Omental fat pad (tissue), 4 donors: ENCODE results near the gene ZNF524. TPM values are rescaled to one million over a fixed set of nuclear protein-coding genes. Genes with fewer than 3 reads are reported as not detected.

Source experiments
- ATAC-seq: fragments of 150-250 bp; one replicate; pipeline ENCODE4 v1.9.1; 2016; ENCODE audit warnings: mild to moderate bottlenecking, moderate library complexity; ENCODE audit not compliant: low FRiP score
- DNase-seq: peaks from one replicate; pipeline ENCODE4 v3.0.0-alpha.2; 2019; ENCODE audit warnings: low spot score
- CTCF ChIP-seq, 3 donors: fragments of 450-650 bp; IDR thresholded peaks; one replicate each; pipeline ENCODE4 v1.5.1; 2016 to 2017; ENCODE audit warnings: antibody characterized with exemption in 3 of 3, mild to moderate bottlenecking in 3 of 3, moderate library complexity in 2 of 3
- total RNA-seq, 4 donors: library from RNA; depleted of rRNA; stranded (reverse); fragments of >200 nt; gene quantifications; one replicate each; pipeline ENCODE4 v1.1.0, GENCODE V29; 2016

Gene ZNF524
- total RNA-seq, 4 donors from 2014 or later = 15.6 to 27.5 (median 17.4) TPM

GRCh38 chr19:55650602-55651230, 50.6 kb downstream of the ZNF524 start:
- DNase-seq (no peak), ATAC-seq (no peak)
- TF ChIP-seq CTCF (IDR thresholded peaks at IDR 0.05) = no peak

- no peak for DNase-seq
- TF ChIP-seq CTCF (IDR thresholded peaks at IDR 0.05) = no peak
- ATAC-seq = no peak
Measured at GRCh38 chr19:55651236-55651635, 51.1 kb downstream of the ZNF524 start.

GRCh38 chr19:55652311-55653128, 52.4 kb downstream of the ZNF524 start:
- DNase-seq = no peak
- no peak for TF ChIP-seq CTCF (IDR thresholded peaks at IDR 0.05)
- no peak for ATAC-seq

Other genes starting within 250 kb of the ZNF524 start
- gene COX6B2, start 245.6 kb upstream of the ZNF524 start, total RNA-seq = under 1 TPM in 1 of 4 donors, not detected in 3; 0.56 TPM
- gene GARIN5B, start 237.0 kb upstream of the ZNF524 start, total RNA-seq = under 1 TPM in 1 of 4 donors, not detected in 3; 0.09 TPM
- gene IL11, start 229.8 kb upstream of the ZNF524 start, total RNA-seq = 1 to 10 TPM in 1 of 4 donors, under 1 TPM in 1, not detected in 2; 0.28 to 1.2 TPM
- not detected for gene TMEM190, start 223.5 kb upstream of the ZNF524 start, total RNA-seq
- gene TMEM238, start 216.0 kb upstream of the ZNF524 start, total RNA-seq = 1 to 10 TPM in 3 of 4 donors, not detected in 1; 1.5 to 1.7 (median 1.6) TPM
- 100 to 1,000 TPM; 490 to 747 (median 555) TPM for gene RPL28, start 214.4 kb upstream of the ZNF524 start, total RNA-seq
- gene UBE2S, start 192.5 kb upstream of the ZNF524 start, total RNA-seq = 10 to 100 TPM in 2 of 4 donors, 1 to 10 TPM in 2; 7.4 to 25.6 (median 13.0) TPM
- gene SHISA7, start 157.0 kb upstream of the ZNF524 start, total RNA-seq = not detected
- gene ISOC2, start 138.6 kb upstream of the ZNF524 start, total RNA-seq = 10 to 100 TPM; 52.5 to 96.8 (median 62.5) TPM
- gene C19orf85, start 135.5 kb upstream of the ZNF524 start, total RNA-seq = not detected
- gene ZNF628, start 123.7 kb upstream of the ZNF524 start, total RNA-seq = 1 to 10 TPM; 1.7 to 6.4 (median 2.6) TPM
- 1 to 10 TPM; 2.3 to 4.6 (median 2.6) TPM for gene NAT14, start 115.1 kb upstream of the ZNF524 start, total RNA-seq
- 1 to 10 TPM; 1.6 to 6.1 (median 3.5) TPM for gene SSC5D, start 111.9 kb upstream of the ZNF524 start, total RNA-seq
- under 1 TPM in 1 of 4 donors, not detected in 3; 0.56 TPM for gene SBK2, start 63.2 kb upstream of the ZNF524 start, total RNA-seq
- 1 to 10 TPM in 1 of 4 donors, under 1 TPM in 2, not detected in 1; 0.36 to 1.5 (median 0.79) TPM for gene SBK3, start 54.7 kb upstream of the ZNF524 start, total RNA-seq
- 1 to 10 TPM; 1.3 to 4.0 (median 2.3) TPM for gene ZNF579, start 19.4 kb upstream of the ZNF524 start, total RNA-seq
- gene FIZ1, start 771 bp upstream of the ZNF524 start, total RNA-seq = 1 to 10 TPM; 4.2 to 7.1 (median 5.0) TPM
- gene ZNF865, start 5.4 kb downstream of the ZNF524 start, total RNA-seq = 1 to 10 TPM; 2.2 to 6.3 (median 3.8) TPM
- 1 to 10 TPM; 2.5 to 3.8 (median 3.2) TPM for gene ZNF784, start 24.3 kb downstream of the ZNF524 start, total RNA-seq
- 10 to 100 TPM; 11.4 to 20.5 (median 13.8) TPM for gene ZNF580, start 40.7 kb downstream of the ZNF524 start, total RNA-seq
- gene ZNF581, start 43.4 kb downstream of the ZNF524 start, total RNA-seq = 10 to 100 TPM in 3 of 4 donors, 1 to 10 TPM in 1; 9.9 to 15.0 (median 11.9) TPM
- gene CCDC106, start 47.9 kb downstream of the ZNF524 start, total RNA-seq = 10 to 100 TPM in 3 of 4 donors, 1 to 10 TPM in 1; 9.8 to 15.2 (median 11.0) TPM
- gene U2AF2, start 54.7 kb downstream of the ZNF524 start, total RNA-seq = 100 to 1,000 TPM in 2 of 4 donors, 10 to 100 TPM in 2; 55.2 to 132 (median 86.1) TPM
- 10 to 100 TPM; 56.4 to 82.3 (median 62.0) TPM for gene EPN1, start 74.9 kb downstream of the ZNF524 start, total RNA-seq
- gene NLRP9, start 138.1 kb downstream of the ZNF524 start, total RNA-seq = not detected
- not detected for gene RFPL4A, start 158.8 kb downstream of the ZNF524 start, total RNA-seq
- not detected for gene RFPL4AL1, start 168.8 kb downstream of the ZNF524 start, total RNA-seq
- gene NLRP11, start 231.7 kb downstream of the ZNF524 start, total RNA-seq = not detected
- gene NLRP4, start 236.3 kb downstream of the ZNF524 start, total RNA-seq = not detected